PC-3 (cell line): ENCODE data around the gene TRAF3. TPM values are rescaled to one million over a fixed set of nuclear protein-coding genes. Genes with fewer than 3 reads are reported as not detected.

Source experiments
- ATAC-seq: fragments of 200-7000 bp; cut with Tn5 transposase; 2 replicates; pipeline ENCODE4 v1.9.1; 2020; ENCODE audit warnings: mild to moderate bottlenecking, moderate library complexity
- BruUV-seq: library from RNA; stranded (reverse); fragments of 400-500 nt; replicated peaks from 2 replicates; lab custom pipeline; 2021; lab: Mats Ljungman, UMichigan
- CTCF ChIA-PET: fragments of 300-600 bp; sonication (Branson Sonifier 250); formaldehyde crosslinking; loops from one replicate; lab custom pipeline; 2022; ENCODE audit warnings: antibody characterized with exemption; lab: Charles Lee
- POLR2A ChIA-PET: fragments of 300-600 bp; sonication (Branson Sonifier 250); formaldehyde crosslinking; loops from one replicate; lab custom pipeline; 2022; ENCODE audit warnings: antibody characterized with exemption; ENCODE audit not compliant: unreplicated experiment; lab: Charles Lee
- DNase-seq: peaks from one replicate; pipeline ENCODE4 v3.0.0-alpha.2; 2015
- H2AFZ ChIP-seq: fragments of 300-600 bp; sonication (generic); 2 replicates; pipeline ENCODE4 v1.6.0; 2016; ENCODE audit warnings: antibody characterized with exemption, low read length
- H3F3A ChIP-seq: fragments of 300-600 bp; sonication (generic); one replicate; pipeline ENCODE4 v1.6.0; 2017; ENCODE audit warnings: antibody characterized with exemption, low read length, control low read depth, mild to moderate bottlenecking; ENCODE audit not compliant: unreplicated experiment
- H3K27ac ChIP-seq: fragments of 300-600 bp; sonication (generic); 2 replicates; pipeline ENCODE4 v1.5.1; 2016; ENCODE audit warnings: mild to moderate bottlenecking, low read length
- H3K27me3 ChIP-seq: fragments of 300-600 bp; sonication (generic); 2 replicates; pipeline ENCODE4 v1.6.1; 2016; ENCODE audit warnings: low read length, mixed read lengths
- H3K36me3 ChIP-seq: fragments of 300-600 bp; sonication (generic); 2 replicates; pipeline ENCODE4 v1.6.1; 2016; ENCODE audit warnings: low read depth, mixed run types, low read length, mixed read lengths
- H3K4me1 ChIP-seq: fragments of 300-600 bp; sonication (generic); 2 replicates; pipeline ENCODE4 v1.5.1; 2016; ENCODE audit warnings: low read length; ENCODE audit not compliant: insufficient read depth
- H3K4me2 ChIP-seq: fragments of 300-600 bp; sonication (generic); 2 replicates; pipeline ENCODE4 v1.6.0; 2016; ENCODE audit warnings: low read length
- H3K4me3 ChIP-seq: fragments of 300-600 bp; sonication (generic); 2 replicates; pipeline ENCODE4 v1.5.1; 2016; ENCODE audit warnings: mild to moderate bottlenecking, low read length, mixed read lengths
- H3K79me2 ChIP-seq: fragments of 300-600 bp; sonication (generic); 2 replicates; pipeline ENCODE4 v1.6.1; 2017; ENCODE audit warnings: low read length, mixed read lengths
- H3K9ac ChIP-seq: fragments of 300-600 bp; sonication (generic); 2 replicates; pipeline ENCODE4 v1.6.0; 2016; ENCODE audit warnings: mild to moderate bottlenecking, low read length
- H3K9me2 ChIP-seq: fragments of 300-600 bp; sonication (generic); replicated peaks from 2 replicates; pipeline ENCODE4 v1.6.1; 2016; ENCODE audit warnings: mixed run types, low read length, mixed read lengths
- H3K9me3 ChIP-seq: fragments of 300-600 bp; sonication (generic); 2 replicates; pipeline ENCODE4 v1.6.1; 2016; ENCODE audit warnings: low read length, mixed read lengths
- H4K20me1 ChIP-seq: fragments of 300-600 bp; sonication (generic); 2 replicates; pipeline ENCODE4 v1.6.1; 2016; ENCODE audit warnings: low read length, mixed read lengths
- CTCF ChIP-seq: fragments of 300-600 bp; sonication (generic); conservative IDR thresholded peaks from 2 replicates; pipeline ENCODE4 v1.5.1; 2017; ENCODE audit warnings: antibody characterized with exemption, low read depth, mild to moderate bottlenecking, low read length
- EZH2 ChIP-seq: fragments of 300-600 bp; sonication (generic); IDR thresholded peaks from one replicate; pipeline ENCODE4 v1.6.1; 2017; ENCODE audit warnings: antibody characterized with exemption, mild to moderate bottlenecking, low read length; ENCODE audit not compliant: unreplicated experiment
- EZH2phosphoT487 ChIP-seq: fragments of 300-600 bp; sonication (generic); IDR thresholded peaks from 2 replicates; pipeline ENCODE4 v1.6.1; 2018; ENCODE audit warnings: mild to moderate bottlenecking, antibody characterized with exemption, low read length, borderline replicate concordance
- intact Hi-C: fragments of 100-400 bp; cut with micrococcal nuclease; formaldehyde crosslinking; loops from 2 replicates; pipeline ENCODE4 v1.9.0; 2023
- total RNA-seq: library from RNA; depleted of rRNA; stranded (reverse); fragments of >200 nt; gene quantifications from 2 replicates; pipeline ENCODE4 v1.2.3, GENCODE V29; 2014

TRAF3 gene
- total RNA-seq, 1 experiment from 2014 or later: 19.4 TPM

GRCh38 chr14:102941419-102942011 lies 164.3 kb downstream of the TRAF3 start:
- intact Hi-C loops: no loop called here
- no peak for ATAC-seq
- no peak overlapping the region for H3K9ac ChIP-seq
- H3K4me3 ChIP-seq: no peak overlapping the region
- ChIA-PET CTCF (no interaction called here), POLR2A (no interaction called here)
- TF ChIP-seq EZH2phosphoT487: no peak
- no peaks in the 10 kb centered on the region for H3K9me3 ChIP-seq
- DNase-seq: no peak
- H3F3A ChIP-seq: no peaks in the 10 kb centered on the region
- no peaks in the 10 kb centered on the region for H3K4me1 ChIP-seq
- H3K27me3 ChIP-seq: no peaks in the 10 kb centered on the region
- no peak overlapping the region for H2AFZ ChIP-seq
- H3K79me2 ChIP-seq: no peaks in the 10 kb centered on the region
- H3K4me2 ChIP-seq: no peak overlapping the region
- peaks cover 33% of the 10 kb centered on the region for H3K36me3 ChIP-seq
- no TSS peak for BruUV-seq
- H3K9me2 ChIP-seq: no peaks in the 10 kb centered on the region
- H3K27ac ChIP-seq: no peak overlapping the region
- no peaks in the 10 kb centered on the region for H4K20me1 ChIP-seq

GRCh38 chr14:102942069-102942468 lies 164.8 kb downstream of the TRAF3 start:
- CTCF ChIA-PET: no interaction called here
- TF ChIP-seq EZH2phosphoT487 (no peak), CTCF (no peak), EZH2 (no peak)
- no peaks in the 10 kb centered on the region for H4K20me1 ChIP-seq

GRCh38 chr14:102943454-102943853 lies 166.2 kb downstream of the TRAF3 start:
- Histone ChIP-seq H3K9me3 (no peaks in the 10 kb centered on the region), H3K27ac (no peak overlapping the region), H3K9ac (no peak overlapping the region), H2AFZ (no peak overlapping the region), H3K4me2 (no peak overlapping the region), H3K27me3 (no peaks in the 10 kb centered on the region), H3K79me2 (no peaks in the 10 kb centered on the region), H3K9me2 (no peaks in the 10 kb centered on the region), H4K20me1 (no peaks in the 10 kb centered on the region), H3F3A (no peaks in the 10 kb centered on the region), H3K36me3 (peaks cover 45% of the 10 kb centered on the region), H3K4me3 (no peak overlapping the region), H3K4me1 (no peaks in the 10 kb centered on the region)
- CTCF ChIA-PET: no interaction called here
- intact Hi-C loops: no loop called here
- POLR2A ChIA-PET: interaction anchor here (0.6 kb wide), 1 partner anchor 9 kb away, joined by 5 read pairs; no protein-coding TSS in a partner anchor
- BruUV-seq: no TSS peak
- no peak for DNase-seq
- ATAC-seq: no peak
- TF ChIP-seq EZH2: no peak
- no peak for TF ChIP-seq EZH2phosphoT487
- TF ChIP-seq CTCF: no peak

More at GRCh38 chr14:102942069-102942468, 164.8 kb downstream of the TRAF3 start:
- intact Hi-C loops: no loop called here
- DNase-seq: no peak
- BruUV-seq: no TSS peak
- H3K9me3 ChIP-seq: no peaks in the 10 kb centered on the region
- POLR2A ChIA-PET: no interaction called here
- H3F3A ChIP-seq: no peaks in the 10 kb centered on the region
- no peak overlapping the region for H3K27ac ChIP-seq
- no peaks in the 10 kb centered on the region for H3K4me1 ChIP-seq
- no peaks in the 10 kb centered on the region for H3K27me3 ChIP-seq
- H3K4me2 ChIP-seq: no peak overlapping the region
- H3K9ac ChIP-seq: no peak overlapping the region
- no peaks in the 10 kb centered on the region for H3K9me2 ChIP-seq
- H3K4me3 ChIP-seq: no peak overlapping the region
- ATAC-seq: no peak
- H2AFZ ChIP-seq: no peak overlapping the region
- peaks cover 38% of the 10 kb centered on the region for H3K36me3 ChIP-seq
- H3K79me2 ChIP-seq: no peaks in the 10 kb centered on the region
